MM.1S (cell line): ENCODE results near the gene DUSP10.

Experiments used
- CTCF ChIP-seq: fragments of 300-600 bp; sonication (generic); IDR thresholded peaks from 2 replicates; pipeline ENCODE4 v1.5.1; 2016; ENCODE audit warnings: antibody characterized with exemption, low read length, mixed read lengths
- EZH2 ChIP-seq: fragments of 300-600 bp; sonication (generic); optimal IDR thresholded peaks from 2 replicates; pipeline ENCODE3; 2017; ENCODE audit warnings: low read depth, mild to moderate bottlenecking, antibody characterized with exemption, low read length, mixed read lengths

GRCh38 chr1:221765527-221765926 lies 23.6 kb upstream of the DUSP10 start:
- TF ChIP-seq CTCF (no peak), EZH2 (no peak)
